Measurements from ENCODE around the gene NIPAL1.

DNA sequence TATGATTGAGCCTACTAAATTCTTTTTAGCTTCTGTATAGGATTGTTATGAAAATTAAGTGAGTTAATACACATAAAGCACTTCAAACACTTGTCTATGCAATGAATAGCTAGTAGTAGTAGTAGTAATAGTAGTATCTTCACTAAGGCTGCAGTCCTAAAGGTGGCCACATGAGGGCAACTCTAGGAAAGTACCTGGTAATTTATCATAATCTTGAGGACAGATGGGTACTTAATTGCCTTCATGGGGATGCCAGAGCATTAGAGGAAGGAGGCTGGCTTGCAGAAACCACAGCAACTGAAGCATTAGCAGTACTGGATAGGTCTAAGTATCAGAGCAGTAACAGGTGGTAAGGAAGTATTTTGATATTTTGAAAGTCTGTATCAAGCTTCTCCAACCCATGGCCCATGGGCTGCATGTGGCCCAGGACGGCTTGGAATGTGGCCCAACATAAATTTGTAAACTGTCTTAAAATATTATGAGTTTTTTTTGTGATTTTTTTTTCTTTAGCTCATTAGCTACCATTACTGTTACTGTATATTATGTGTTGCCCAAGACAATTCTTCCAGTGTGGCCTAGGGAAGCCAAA is 17.3 kb downstream of the NIPAL1 start:
- no peak for TF ChIP-seq POLR2A (IDR thresholded peaks at IDR 0.05)
- TF ChIP-seq, protein P1, sequence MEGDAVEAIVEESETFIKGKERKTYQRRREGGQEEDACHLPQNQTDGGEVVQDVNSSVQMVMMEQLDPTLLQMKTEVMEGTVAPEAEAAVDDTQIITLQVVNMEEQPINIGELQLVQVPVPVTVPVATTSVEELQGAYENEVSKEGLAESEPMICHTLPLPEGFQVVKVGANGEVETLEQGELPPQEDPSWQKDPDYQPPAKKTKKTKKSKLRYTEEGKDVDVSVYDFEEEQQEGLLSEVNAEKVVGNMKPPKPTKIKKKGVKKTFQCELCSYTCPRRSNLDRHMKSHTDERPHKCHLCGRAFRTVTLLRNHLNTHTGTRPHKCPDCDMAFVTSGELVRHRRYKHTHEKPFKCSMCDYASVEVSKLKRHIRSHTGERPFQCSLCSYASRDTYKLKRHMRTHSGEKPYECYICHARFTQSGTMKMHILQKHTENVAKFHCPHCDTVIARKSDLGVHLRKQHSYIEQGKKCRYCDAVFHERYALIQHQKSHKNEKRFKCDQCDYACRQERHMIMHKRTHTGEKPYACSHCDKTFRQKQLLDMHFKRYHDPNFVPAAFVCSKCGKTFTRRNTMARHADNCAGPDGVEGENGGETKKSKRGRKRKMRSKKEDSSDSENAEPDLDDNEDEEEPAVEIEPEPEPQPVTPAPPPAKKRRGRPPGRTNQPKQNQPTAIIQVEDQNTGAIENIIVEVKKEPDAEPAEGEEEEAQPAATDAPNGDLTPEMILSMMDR (IDR thresholded peaks at IDR 0.05), result peak in 1 of 3 experiments; percentile 27
